ENCODE measurements around the gene LRRC56. TPM values are rescaled to one million over a fixed set of nuclear protein-coding genes. Genes with fewer than 3 reads are reported as not detected.

Gene LRRC56
- polyA plus RNA-seq, 2 donors, result 1.7 to 4.0 TPM

DNA sequence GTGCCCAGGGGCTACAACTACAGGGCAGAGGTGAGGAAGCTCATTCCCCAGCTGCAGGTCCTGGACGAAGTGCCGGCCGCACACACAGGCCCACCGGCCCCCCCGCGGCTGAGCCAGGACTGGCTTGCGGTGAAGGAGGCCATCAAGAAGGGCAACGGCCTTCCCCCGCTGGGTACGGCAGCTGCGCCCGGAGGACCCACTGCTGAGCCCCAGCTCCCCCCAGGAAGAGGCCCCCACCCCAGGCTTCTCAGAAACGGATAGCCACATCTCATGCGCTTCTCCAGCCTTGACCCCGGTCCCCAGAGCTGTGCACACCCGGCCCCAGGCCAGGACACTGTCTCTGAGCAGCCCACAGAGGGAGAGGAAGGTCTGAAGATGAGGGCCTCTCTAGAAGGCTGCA lies 13.8 kb downstream of the LRRC56 start:
- Histone ChIP-seq H3K27ac (ENCODE audit: low read depth in 2 of 2, low read length in 1 of 2) (no peak overlapping the region), H3K4me1 (ENCODE audit: control insufficient read depth in 2 of 2, insufficient read depth in 2 of 2, low read length in 1 of 2) (peaks cover 3 to 5% of the 10 kb centered on the region in 2 donors), H3K4me3 (ENCODE audit: low read depth in 1 of 2, low read length in 2 of 2) (no peak overlapping the region), H3K36me3 (ENCODE audit: control insufficient read depth in 2 of 2, insufficient read depth in 2 of 2, low read length in 1 of 2) (peaks cover 0 to 2% of the 10 kb centered on the region in 2 donors), H3K9me3 (ENCODE audit: control insufficient read depth in 2 of 2, insufficient read depth in 1 of 2, low read depth in 1 of 2, low read length in 1 of 2) (no peaks in the 10 kb centered on the region), H3K27me3 (ENCODE audit: control insufficient read depth in 1 of 2, insufficient read depth in 2 of 2, low read length in 2 of 2) (no peaks in the 10 kb centered on the region)
- 88 to 89% methylated on average over 16 of the region's 16 CpGs for WGBS, 2 donors

DNA sequence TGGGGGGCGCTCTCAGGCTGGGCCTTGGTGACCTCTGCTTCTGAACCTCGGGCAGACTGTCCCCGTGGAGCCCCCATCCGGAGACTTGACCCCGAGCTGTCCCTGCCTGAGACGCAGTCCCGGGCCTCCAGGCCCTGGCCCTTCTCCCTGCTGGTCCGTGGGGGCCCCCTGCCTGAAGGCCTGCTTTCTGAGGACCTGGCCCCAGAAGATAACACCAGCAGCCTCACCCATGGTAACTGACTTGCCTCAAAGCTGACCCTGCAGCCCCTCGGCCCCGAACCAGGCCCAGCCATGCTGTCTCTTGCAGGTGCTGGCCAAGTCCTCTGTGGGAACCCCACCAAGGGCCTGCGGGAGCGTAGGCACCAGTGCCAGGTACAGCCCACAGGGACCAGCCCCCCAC lies 14.3 kb downstream of the LRRC56 start:
- H3K27ac ChIP-seq (ENCODE audit: low read depth in 2 of 2, low read length in 1 of 2), result no peak overlapping the region
- H3K4me1 ChIP-seq (ENCODE audit: control insufficient read depth in 2 of 2, insufficient read depth in 2 of 2, low read length in 1 of 2), result peaks cover 3 to 5% of the 10 kb centered on the region in 2 donors
- H3K9me3 ChIP-seq (ENCODE audit: control insufficient read depth in 2 of 2, insufficient read depth in 1 of 2, low read depth in 1 of 2, low read length in 1 of 2), result no peaks in the 10 kb centered on the region
- H3K4me3 ChIP-seq (ENCODE audit: low read depth in 1 of 2, low read length in 2 of 2), result no peak overlapping the region
- no peaks in the 10 kb centered on the region for H3K27me3 ChIP-seq (ENCODE audit: control insufficient read depth in 1 of 2, insufficient read depth in 2 of 2, low read length in 2 of 2)
- WGBS, 2 donors, result 82 to 84% methylated on average over 12 of the region's 12 CpGs
- H3K36me3 ChIP-seq (ENCODE audit: control insufficient read depth in 2 of 2, insufficient read depth in 2 of 2, low read length in 1 of 2), result peaks cover 0 to 2% of the 10 kb centered on the region in 2 donors

DNA sequence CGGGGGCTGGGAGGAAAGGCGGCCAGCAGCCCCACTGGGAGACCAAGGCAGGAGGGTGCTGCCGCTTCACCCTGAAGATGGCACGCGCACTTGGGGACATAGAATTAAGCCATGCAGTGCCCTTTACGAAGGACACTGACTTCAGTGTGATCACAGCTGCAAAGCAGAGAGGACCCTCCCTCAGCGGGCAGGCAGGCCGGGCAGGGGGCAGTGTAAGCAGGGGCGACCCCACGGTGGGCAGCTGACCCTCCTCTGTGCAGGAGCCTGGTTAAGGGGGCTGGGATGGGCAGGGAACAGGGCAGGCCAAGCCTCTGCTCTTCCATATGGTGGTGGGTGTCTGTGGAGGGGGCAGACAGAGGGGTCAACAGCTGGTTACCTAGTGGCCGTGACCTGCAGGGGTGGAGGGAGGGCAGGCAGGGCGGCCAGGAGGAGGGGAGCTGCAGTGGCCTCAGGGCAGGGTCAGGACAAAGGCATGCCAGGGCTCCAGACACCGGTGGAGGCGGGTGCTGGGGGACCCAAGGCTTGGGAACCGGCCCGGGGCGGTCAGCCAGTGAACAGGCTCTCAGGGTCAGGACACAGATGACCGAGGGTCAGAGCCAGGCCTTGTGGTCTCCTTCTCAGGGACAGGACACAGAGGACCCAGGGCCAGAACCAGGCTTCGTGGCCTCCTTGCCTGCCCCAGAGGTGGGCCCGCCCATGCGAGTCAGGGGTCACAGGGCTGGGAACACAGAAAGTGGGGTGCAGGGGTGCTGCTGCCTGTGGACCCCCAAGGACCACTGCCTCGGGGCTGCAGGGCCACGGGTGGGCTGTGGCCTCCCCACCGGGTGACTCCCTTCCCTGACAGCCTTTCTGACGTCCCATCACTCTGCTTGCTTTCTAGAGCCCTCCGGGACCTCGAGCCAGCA lies 16.0 kb downstream of the LRRC56 start:
- H3K36me3 ChIP-seq (ENCODE audit: control insufficient read depth in 2 of 2, insufficient read depth in 2 of 2, low read length in 1 of 2), result peaks cover 0 to 2% of the 10 kb centered on the region in 2 donors
- no peaks in the 10 kb centered on the region for H3K9me3 ChIP-seq (ENCODE audit: control insufficient read depth in 2 of 2, insufficient read depth in 1 of 2, low read depth in 1 of 2, low read length in 1 of 2)
- WGBS, 2 donors, result 80 to 82% methylated on average over 25 to 27 of the region's 27 CpGs
- peaks cover 3 to 5% of the 10 kb centered on the region in 2 donors for H3K4me1 ChIP-seq (ENCODE audit: control insufficient read depth in 2 of 2, insufficient read depth in 2 of 2, low read length in 1 of 2)
- no peak overlapping the region for H3K27ac ChIP-seq (ENCODE audit: low read depth in 2 of 2, low read length in 1 of 2)
- H3K4me3 ChIP-seq (ENCODE audit: low read depth in 1 of 2, low read length in 2 of 2), result no peak overlapping the region
- no peaks in the 10 kb centered on the region for H3K27me3 ChIP-seq (ENCODE audit: control insufficient read depth in 1 of 2, insufficient read depth in 2 of 2, low read length in 2 of 2)

- Histone ChIP-seq H3K36me3 (ENCODE audit: control insufficient read depth in 2 of 2, insufficient read depth in 2 of 2, low read length in 1 of 2) (peaks cover 0 to 2% of the 10 kb centered on the region in 2 donors), H3K4me1 (ENCODE audit: control insufficient read depth in 2 of 2, insufficient read depth in 2 of 2, low read length in 1 of 2) (peaks cover 3 to 5% of the 10 kb centered on the region in 2 donors), H3K27me3 (ENCODE audit: control insufficient read depth in 1 of 2, insufficient read depth in 2 of 2, low read length in 2 of 2) (no peaks in the 10 kb centered on the region), H3K4me3 (ENCODE audit: low read depth in 1 of 2, low read length in 2 of 2) (no peak overlapping the region), H3K27ac (ENCODE audit: low read depth in 2 of 2, low read length in 1 of 2) (no peak overlapping the region), H3K9me3 (ENCODE audit: control insufficient read depth in 2 of 2, insufficient read depth in 1 of 2, low read depth in 1 of 2, low read length in 1 of 2) (no peaks in the 10 kb centered on the region)
- 43 to 49% methylated on average over 11 of the region's 11 CpGs for WGBS, 2 donors
These were observed 16.6 kb downstream of the LRRC56 start for GRCh38 chr11:553988-554340.

DNA sequence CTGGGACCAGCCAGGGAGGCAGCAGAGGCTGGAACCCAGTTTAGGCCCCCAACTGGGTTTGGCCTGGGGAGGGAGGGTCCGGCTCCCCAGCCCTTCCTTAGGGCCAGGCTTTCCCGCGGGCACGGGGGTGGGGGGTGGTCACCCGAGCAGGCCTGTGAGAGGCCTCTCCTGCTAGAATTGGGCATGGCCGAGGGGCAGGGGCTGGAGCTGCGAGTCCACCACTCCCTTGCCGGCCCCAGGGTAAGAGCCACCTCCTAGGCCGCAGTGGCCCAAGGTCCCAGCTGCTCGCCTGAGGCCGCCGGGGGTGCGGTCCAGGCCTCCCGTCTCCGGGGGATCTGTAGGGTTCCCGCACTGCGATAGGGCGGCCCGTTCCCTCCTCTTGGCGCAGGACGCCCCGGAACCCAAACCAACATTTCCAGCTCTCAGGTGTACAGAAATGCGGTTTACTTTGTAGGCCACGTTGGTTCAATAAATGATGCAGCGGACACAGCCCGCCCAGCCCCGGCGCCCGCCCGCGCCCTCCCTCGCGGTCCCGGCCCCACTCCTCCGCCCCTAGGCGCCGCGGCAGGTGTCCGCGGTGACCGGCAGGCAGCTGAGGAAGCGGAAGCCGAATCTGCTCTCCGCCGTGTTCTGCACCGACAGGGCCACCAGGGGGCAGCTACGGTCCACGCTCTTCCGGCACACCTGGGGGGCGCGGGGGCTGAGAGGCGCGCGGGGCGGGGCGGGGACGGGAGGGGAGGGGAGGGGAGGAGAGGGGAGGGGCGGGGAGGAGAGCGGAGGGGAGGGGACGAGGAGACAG lies 17.3 kb downstream of the LRRC56 start:
- Histone ChIP-seq H3K27ac (ENCODE audit: low read depth in 2 of 2, low read length in 1 of 2) (no peak overlapping the region), H3K27me3 (ENCODE audit: control insufficient read depth in 1 of 2, insufficient read depth in 2 of 2, low read length in 2 of 2) (no peaks in the 10 kb centered on the region), H3K9me3 (ENCODE audit: control insufficient read depth in 2 of 2, insufficient read depth in 1 of 2, low read depth in 1 of 2, low read length in 1 of 2) (no peaks in the 10 kb centered on the region), H3K4me1 (ENCODE audit: control insufficient read depth in 2 of 2, insufficient read depth in 2 of 2, low read length in 1 of 2) (peaks cover 3 to 5% of the 10 kb centered on the region in 2 donors), H3K36me3 (ENCODE audit: control insufficient read depth in 2 of 2, insufficient read depth in 2 of 2, low read length in 1 of 2) (peaks cover 0 to 2% of the 10 kb centered on the region in 2 donors), H3K4me3 (ENCODE audit: low read depth in 1 of 2, low read length in 2 of 2) (peak overlapping the region; percentile 18 to 39)
- WGBS, 2 donors, result 9 to 14% methylated on average over 35 to 55 of the region's 60 CpGs

DNA sequence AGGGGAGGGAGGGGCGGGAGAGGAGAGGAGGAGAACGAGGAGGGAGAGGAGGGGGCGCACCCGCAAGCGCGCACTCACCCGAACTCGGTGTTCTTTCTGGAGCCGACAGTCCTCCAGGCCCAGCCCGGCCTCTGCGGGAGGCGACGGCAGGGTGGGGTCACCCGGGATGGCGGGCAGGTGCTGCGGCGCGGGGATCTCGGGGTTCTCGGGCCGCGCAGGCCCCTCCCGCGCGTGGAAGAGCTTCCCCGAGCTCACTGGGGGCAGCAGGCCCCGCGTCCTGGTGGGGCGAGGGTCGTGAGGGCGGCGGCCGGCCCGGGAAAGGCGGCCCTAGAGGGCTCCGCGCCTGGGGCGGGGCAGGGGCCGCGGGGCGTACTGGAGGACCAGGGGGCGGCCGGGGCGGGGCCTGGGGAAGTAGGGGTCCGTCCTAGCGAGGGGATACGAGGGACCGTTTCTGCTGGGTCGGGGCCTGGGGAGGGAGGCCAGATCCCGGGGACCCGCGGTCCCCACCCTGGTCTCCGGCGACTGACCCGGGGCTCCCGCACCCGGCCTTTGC lies 18.0 kb downstream of the LRRC56 start:
- H3K36me3 ChIP-seq (ENCODE audit: control insufficient read depth in 2 of 2, insufficient read depth in 2 of 2, low read length in 1 of 2), result peaks cover 0 to 2% of the 10 kb centered on the region in 2 donors
- peaks cover 3 to 10% of the 10 kb centered on the region in 2 donors for H3K4me1 ChIP-seq (ENCODE audit: control insufficient read depth in 2 of 2, insufficient read depth in 2 of 2, low read length in 1 of 2)
- no peaks in the 10 kb centered on the region for H3K27me3 ChIP-seq (ENCODE audit: control insufficient read depth in 1 of 2, insufficient read depth in 2 of 2, low read length in 2 of 2)
- no peak overlapping the region for H3K27ac ChIP-seq (ENCODE audit: low read depth in 2 of 2, low read length in 1 of 2)
- H3K4me3 ChIP-seq (ENCODE audit: low read depth in 1 of 2, low read length in 2 of 2), result peak overlapping the region; percentile 39 to 40
- WGBS, 2 donors, result 1 to 2% methylated on average over 35 to 56 of the region's 57 CpGs
- H3K9me3 ChIP-seq (ENCODE audit: control insufficient read depth in 2 of 2, insufficient read depth in 1 of 2, low read depth in 1 of 2, low read length in 1 of 2), result no peaks in the 10 kb centered on the region

GRCh38 chr11:555780-556661 lies 18.7 kb downstream of the LRRC56 start:
- H3K4me1 ChIP-seq (ENCODE audit: control insufficient read depth in 2 of 2, insufficient read depth in 2 of 2, low read length in 1 of 2), result peaks cover 3 to 11% of the 10 kb centered on the region in 2 donors
- H3K27ac ChIP-seq (ENCODE audit: low read depth in 2 of 2, low read length in 1 of 2), result peak overlapping the region in 1 of 2 donors; percentile 14
- H3K36me3 ChIP-seq (ENCODE audit: control insufficient read depth in 2 of 2, insufficient read depth in 2 of 2, low read length in 1 of 2), result no peaks in the 10 kb centered on the region
- H3K4me3 ChIP-seq (ENCODE audit: low read depth in 1 of 2, low read length in 2 of 2), result peak overlapping the region; percentile 39 to 40
- no peaks in the 10 kb centered on the region for H3K9me3 ChIP-seq (ENCODE audit: control insufficient read depth in 2 of 2, insufficient read depth in 1 of 2, low read depth in 1 of 2, low read length in 1 of 2)
- H3K27me3 ChIP-seq (ENCODE audit: control insufficient read depth in 1 of 2, insufficient read depth in 2 of 2, low read length in 2 of 2), result no peaks in the 10 kb centered on the region
- 8 to 10% methylated on average over 95 to 104 of the region's 104 CpGs for WGBS, 2 donors

DNA sequence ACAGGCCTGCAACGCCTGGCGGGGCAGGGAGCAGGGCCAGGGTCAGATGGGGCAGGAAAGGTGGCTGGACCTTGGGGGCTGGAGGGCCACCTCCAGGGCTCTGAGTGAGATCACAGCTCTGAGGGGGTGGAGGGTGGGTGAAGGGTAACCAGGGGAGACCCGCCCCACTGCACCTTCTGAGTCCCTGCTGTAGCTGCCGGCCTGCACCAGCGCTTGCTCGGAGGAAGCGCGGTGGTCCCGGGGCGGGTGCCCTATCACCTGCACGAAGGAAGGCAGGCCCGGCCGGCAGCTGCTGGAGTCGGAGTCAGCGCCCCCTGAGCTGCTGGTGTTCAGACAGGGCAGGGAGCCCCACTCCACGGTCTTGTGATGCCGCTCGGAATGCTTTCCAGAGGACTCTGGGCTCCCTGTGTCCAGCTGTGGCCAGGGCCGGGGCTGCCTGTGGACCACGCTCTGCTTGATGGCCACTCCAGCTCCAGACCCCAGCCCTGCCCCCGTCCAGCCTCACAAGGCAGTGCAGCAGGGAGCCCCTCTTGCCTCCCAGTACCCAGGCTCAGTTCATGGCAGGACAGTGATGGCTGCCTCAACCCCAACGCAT lies 19.4 kb downstream of the LRRC56 start:
- peaks cover 6 to 11% of the 10 kb centered on the region in 2 donors for H3K4me1 ChIP-seq (ENCODE audit: control insufficient read depth in 2 of 2, insufficient read depth in 2 of 2, low read length in 1 of 2)
- H3K4me3 ChIP-seq (ENCODE audit: low read depth in 1 of 2, low read length in 2 of 2), result no peak overlapping the region
- H3K36me3 ChIP-seq (ENCODE audit: control insufficient read depth in 2 of 2, insufficient read depth in 2 of 2, low read length in 1 of 2), result no peaks in the 10 kb centered on the region
- 82 to 83% methylated on average over 19 to 22 of the region's 22 CpGs for WGBS, 2 donors
- H3K9me3 ChIP-seq (ENCODE audit: control insufficient read depth in 2 of 2, insufficient read depth in 1 of 2, low read depth in 1 of 2, low read length in 1 of 2), result no peaks in the 10 kb centered on the region
- H3K27me3 ChIP-seq (ENCODE audit: control insufficient read depth in 1 of 2, insufficient read depth in 2 of 2, low read length in 2 of 2), result no peaks in the 10 kb centered on the region
- H3K27ac ChIP-seq (ENCODE audit: low read depth in 2 of 2, low read length in 1 of 2), result no peak overlapping the region

All from esophagus (tissue), 2 donors.